NCI-H1105 (cell line): ENCODE measurements around the gene ENTHD1.

ENCODE experiments used
- DNase-seq: peaks from one replicate; lab custom pipeline; 2025; lab: John Stamatoyannopoulos, UW

ENTHD1 gene

GRCh38 chr22:39713799-39714290 is 179.7 kb downstream of the ENTHD1 start:
- DNase-seq, result no peak

DNA sequence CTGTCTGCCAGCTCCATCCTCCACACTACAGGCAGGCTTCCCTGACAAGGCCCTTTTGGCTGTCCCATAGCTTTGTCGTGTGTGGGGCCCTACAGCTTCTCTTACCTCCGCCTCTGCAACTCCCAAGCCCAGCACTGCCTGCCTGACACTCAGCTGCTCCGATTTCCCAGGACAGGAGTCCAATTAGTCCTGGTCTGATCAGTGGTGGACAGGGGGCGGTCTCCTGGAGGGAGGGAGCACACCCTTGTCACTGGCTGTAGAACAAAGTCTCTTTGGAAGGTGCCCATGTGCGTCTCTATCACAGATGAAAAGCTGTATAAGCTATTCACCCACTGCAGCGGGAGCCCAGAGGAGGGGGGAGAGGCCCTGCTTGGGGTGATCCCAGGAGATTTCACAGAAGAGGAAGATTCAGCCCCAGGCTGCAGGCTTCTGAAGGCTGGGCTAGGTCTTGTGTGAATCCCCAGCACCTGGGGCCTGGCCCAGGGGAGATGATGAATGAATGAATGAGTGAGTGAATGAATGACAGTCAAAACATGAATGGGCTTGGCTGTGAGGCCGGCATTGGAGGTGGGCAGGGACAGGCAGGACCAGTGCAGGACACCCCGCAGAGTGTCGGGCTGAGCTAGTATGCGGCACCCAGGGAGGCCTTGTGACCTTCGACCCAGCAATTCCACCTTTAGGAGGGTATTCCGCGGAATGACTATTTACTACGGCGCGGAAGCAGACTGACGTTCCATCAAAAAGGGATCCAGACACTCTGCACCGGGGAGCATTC is 180.6 kb downstream of the ENTHD1 start:
- DNase-seq, result no peak

DNA sequence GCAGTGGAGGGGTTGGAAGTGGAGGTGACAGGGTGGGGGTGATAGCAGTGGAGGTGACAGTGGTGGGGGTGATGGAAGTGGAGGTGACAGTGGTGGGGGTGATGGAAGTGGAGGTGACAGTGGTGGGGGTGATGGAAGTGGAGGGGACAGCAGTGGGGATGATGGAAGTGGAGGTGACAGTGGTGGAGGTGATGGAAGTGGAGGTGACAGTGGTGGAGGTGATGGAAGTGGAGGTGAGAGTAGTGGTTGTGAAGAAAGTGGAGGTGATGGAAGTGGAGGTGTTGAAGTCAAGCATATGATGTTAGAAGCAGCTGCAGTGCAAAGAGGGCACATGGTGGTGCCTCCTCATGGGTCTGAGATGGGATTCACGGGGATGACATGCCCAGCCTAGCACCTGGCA is 181.5 kb downstream of the ENTHD1 start:
- no peak for DNase-seq

DNA sequence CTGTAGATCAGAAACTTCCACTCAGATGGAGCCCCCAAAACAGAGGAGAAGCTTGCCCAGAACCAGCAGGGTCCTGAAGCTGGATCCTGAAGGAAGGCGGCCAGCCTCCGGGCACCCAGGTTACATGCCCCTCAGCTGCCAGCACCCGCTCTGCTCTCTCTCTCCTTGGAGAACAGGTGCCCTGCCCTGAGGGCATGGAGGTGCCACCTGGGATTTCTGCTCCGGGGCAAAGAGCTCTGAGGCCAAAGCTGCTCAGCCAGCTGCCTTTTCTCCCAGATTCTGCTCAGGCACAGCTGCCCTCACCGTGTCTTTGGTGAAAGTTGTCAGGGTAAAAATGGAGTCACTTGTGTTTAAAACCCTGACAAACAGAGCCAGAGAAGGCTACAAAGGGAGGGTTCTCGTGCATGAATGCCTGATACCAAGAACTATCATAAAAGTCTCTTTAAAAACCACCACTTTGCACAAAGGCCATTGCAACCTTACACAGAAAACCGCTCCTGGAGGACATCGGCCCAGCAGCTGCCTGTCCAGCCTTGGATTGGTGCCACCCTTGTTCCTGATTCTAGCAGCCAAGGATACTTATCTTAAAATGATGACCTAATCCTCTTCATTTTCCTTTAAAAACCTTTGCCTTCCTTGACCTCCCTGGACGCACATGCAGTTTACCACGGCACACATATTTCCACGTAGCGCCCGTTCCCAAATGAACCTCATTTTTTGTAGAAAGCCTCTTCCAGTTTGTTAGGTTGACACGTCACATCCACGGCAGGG is 183.0 kb downstream of the ENTHD1 start:
- no peak for DNase-seq

GRCh38 chr22:39707816-39708215 is 185.7 kb downstream of the ENTHD1 start:
- no peak for DNase-seq

- DNase-seq, result no peak
Measured at GRCh38 chr22:39707351-39707750, 186.2 kb downstream of the ENTHD1 start.

- no peak for DNase-seq
Measured at GRCh38 chr22:39706376-39707140, 187.0 kb downstream of the ENTHD1 start.

DNA sequence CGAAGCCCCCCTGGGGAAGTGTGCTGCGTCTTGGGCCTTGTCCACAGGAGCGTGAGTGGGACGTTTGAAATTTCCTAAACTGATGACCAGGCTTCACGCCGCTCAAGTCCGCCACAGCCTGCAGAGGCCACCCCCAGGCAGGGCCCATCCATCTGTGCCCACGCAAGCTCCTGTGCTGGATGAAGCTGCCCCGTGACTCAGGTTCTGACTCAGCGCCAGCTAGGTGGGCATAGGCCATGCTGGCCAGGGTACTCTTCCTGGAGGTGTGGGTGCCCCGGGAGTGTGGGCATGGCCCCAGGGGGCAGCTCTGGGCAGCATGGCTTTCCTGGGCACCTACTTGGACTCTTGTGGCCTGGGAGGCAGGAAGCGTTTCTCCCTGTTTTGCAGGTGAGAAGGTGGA is 188.2 kb downstream of the ENTHD1 start:
- DNase-seq, result no peak

DNA sequence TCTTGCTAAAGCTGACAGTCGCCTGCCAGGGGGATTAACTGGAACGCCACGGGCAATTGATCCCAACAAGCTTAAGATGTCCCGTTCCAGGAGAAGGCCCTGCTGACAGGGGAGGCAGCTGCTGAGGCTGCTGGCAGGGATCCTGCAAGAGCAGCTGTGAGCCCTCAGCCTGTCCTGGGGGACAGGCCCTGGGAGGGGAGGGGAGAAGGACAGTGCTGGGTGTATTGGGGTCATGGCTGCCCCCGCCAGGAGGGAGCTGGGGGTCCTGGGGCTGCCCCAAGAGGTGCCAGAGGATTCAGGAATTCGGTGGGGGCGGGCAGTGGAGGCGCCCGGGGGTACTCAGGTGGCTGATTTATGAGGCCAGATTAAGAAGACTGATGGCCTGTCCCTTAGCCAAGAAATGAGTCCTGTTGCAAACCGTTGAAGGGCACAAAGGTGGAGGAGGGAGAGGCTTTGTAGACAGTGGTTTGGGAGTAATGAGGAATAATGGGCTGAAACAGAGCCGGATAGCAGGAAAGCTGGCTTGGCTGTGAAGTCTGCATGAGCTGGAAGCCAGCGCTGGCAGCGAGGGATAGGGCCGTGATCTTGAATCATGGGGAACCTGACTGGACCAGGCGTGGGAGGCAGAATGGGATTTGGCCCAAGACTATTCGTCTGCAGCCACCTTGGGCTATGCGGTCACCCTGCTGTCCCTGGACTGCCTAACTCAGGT is 189.5 kb downstream of the ENTHD1 start:
- DNase-seq, result no peak

DNA sequence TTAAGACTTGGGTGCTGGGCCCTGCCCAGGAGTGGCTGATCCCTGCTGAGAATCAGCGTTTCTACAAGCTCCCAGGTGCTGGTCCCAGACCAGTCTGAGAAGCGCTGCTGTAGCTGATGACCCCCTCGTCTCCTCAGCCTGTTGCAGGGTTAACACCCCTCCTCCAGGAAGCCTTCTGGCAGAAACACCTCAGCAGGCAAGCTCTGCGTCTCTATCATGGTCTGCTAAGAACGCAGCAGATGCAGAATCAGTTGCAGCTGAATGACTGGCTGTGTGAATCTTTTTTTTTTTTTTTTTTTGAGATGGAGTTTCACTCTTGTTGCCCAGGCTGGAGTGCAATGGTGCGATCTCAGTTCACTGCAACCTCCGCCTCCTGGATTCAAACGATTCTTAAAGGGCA is 190.5 kb downstream of the ENTHD1 start:
- DNase-seq, result no peak

DNA sequence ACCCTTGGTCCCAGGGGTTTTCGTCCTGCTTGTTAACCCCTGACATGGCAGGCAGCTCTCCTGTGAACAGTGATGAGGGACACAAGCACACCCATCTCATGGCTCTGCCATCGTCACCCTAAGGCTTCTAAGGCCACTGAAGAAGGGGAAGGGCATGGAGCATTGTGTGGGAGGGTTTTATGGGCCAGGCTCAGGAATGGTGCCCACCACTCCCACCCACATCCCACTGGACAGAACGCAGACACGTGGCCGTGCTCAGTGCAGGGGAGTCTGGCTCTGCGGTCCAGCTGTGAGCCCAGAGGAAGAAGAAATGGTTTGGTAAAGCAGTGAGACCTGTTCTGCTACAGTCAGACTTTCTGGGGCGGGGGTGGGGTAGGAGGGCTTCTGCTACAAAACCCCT is 193.0 kb downstream of the ENTHD1 start:
- DNase-seq, result no peak

GRCh38 chr22:39699631-39700360 is 193.8 kb downstream of the ENTHD1 start:
- no peak for DNase-seq

GRCh38 chr22:39697790-39698430 is 195.7 kb downstream of the ENTHD1 start:
- no peak for DNase-seq

- no peak for DNase-seq
Measured at GRCh38 chr22:39693943-39694500, 199.5 kb downstream of the ENTHD1 start.
